ENCODE measurements around the gene CACHD1. TPM values are rescaled to one million over a fixed set of nuclear protein-coding genes. Genes with fewer than 3 reads are reported as not detected.
A peak's percentile ranks its signal among the peaks of the same experiment; 100 is the strongest.

The CACHD1 gene
- total and polyA plus RNA-seq, 2 of the 8 experiments (the other 6 are each of a cell fraction or from before 2014, with no cell fraction given), result 22.2 to 42.5 TPM

GRCh38 chr1:64498325-64498724 lies 28.4 kb downstream of the CACHD1 start:
- POLR2A ChIA-PET (ENCODE audit: partially characterized antibody), result interaction anchor here (1.5 to 3.3 kb wide), 2 partner anchors 26 to 29 kb away, joined by 4 to 27 read pairs; partner anchors contain the start of gene CACHD1
- Histone ChIP-seq H2AK5ac (ENCODE audit: low read depth, low read length) (no peak overlapping the region), H2BK20ac (ENCODE audit: low read length) (no peak overlapping the region), H2BK5ac (ENCODE audit: low read depth, low read length) (no peak overlapping the region), H3K9me3 (ENCODE audit: insufficient read depth in 2 of 2, low read depth in 1 of 2, low read length in 1 of 2) (no peaks in the 10 kb centered on the region), H3K79me1 (ENCODE audit: low read depth, low read length) (peaks cover 3% of the 10 kb centered on the region; the same call in 1 of the 2 replicates), H3K14ac (ENCODE audit: insufficient read length) (no peak overlapping the region), H3K4me3 (ENCODE audit: extremely low read depth in 1 of 4, insufficient read depth in 2 of 4, low read depth in 3 of 4, low read length in 4 of 4) (no peak overlapping the region), H2BK120ac (replicated peaks; ENCODE audit: low read depth, low read length) (no peak overlapping the region), H3K56ac (replicated peaks; ENCODE audit: insufficient read length, low read depth, low read length) (no peak overlapping the region), H4K8ac (ENCODE audit: extremely low read depth, insufficient read depth, low read length) (no peak overlapping the region), H2AFZ (ENCODE audit: low read length) (no peak overlapping the region), H3K36me3 (ENCODE audit: control insufficient read depth in 2 of 4, insufficient read depth in 4 of 4, low read length in 3 of 4) (peaks cover 0 to 3% (median 0%) of the 10 kb centered on the region in 4 experiments; a peak in 1 of 8 replicates), H4K91ac (replicated peaks; ENCODE audit: insufficient read length, low read length) (no peak overlapping the region), H3K23ac (ENCODE audit: insufficient read length) (no peak overlapping the region), H3K18ac (ENCODE audit: extremely low read depth, low read length) (no peak overlapping the region), H2BK15ac (ENCODE audit: low read length) (no peak overlapping the region), H3K4me1 (replicated peaks in 1 of 4; ENCODE audit: control insufficient read depth in 3 of 4, insufficient read depth in 4 of 4, low read length in 3 of 4) (peaks cover 14 to 34% (median 27%) of the 10 kb centered on the region in 4 experiments), H3K4ac (replicated peaks; ENCODE audit: insufficient read length, low read depth, low read length) (no peak overlapping the region), H3K27me3 (replicated peaks in 1 of 4; ENCODE audit: control insufficient read depth in 3 of 4, extremely low read depth in 1 of 4, insufficient read depth in 3 of 4, low read length in 3 of 4) (no peaks in the 10 kb centered on the region), H3K27ac (ENCODE audit: low read depth, low read length) (no peak overlapping the region), H3K4me2 (ENCODE audit: insufficient read depth in 1 of 2, low read depth in 2 of 2, low read length in 2 of 2) (peak overlapping the region in 1 of 2 experiments; percentile 57; a peak in 1 of 4 replicates), H3K23me2 (ENCODE audit: low read depth, low read length) (peaks cover 2% of the 10 kb centered on the region; the same call in 1 of the 2 replicates), H3K9ac (replicated peaks in 1 of 4; ENCODE audit: extremely low read depth in 1 of 4, low read depth in 3 of 4, low read length in 3 of 4) (no peak overlapping the region), H4K20me1 (replicated peaks in 1 of 2; ENCODE audit: control insufficient read depth in 1 of 2, insufficient read depth in 2 of 2, low read length in 2 of 2) (peaks cover 2 to 8% of the 10 kb centered on the region in 2 experiments), H4K5ac (ENCODE audit: insufficient read length, low read depth, low read length) (no peak overlapping the region), H3K79me2 (ENCODE audit: control insufficient read depth in 1 of 2, insufficient read depth in 2 of 2, low read length in 2 of 2) (peaks cover 7 to 77% of the 10 kb centered on the region in 2 experiments; a peak in 3 of 4 replicates), H2BK12ac (ENCODE audit: low read depth, low read length) (no peak overlapping the region)
- FAIRE-seq, result no peak
- WGBS, 2 experiments (ENCODE audit: extremely low coverage in 1 of 2, insufficient coverage in 1 of 2, insufficient read length in 1 of 2, insufficient replicate concordance in 2 of 2, low coverage in 1 of 2, low lambda C conversion rate in 2 of 2, missing lambda C conversion rate in 1 of 2), result 85% methylated on average over 4 of the region's 4 CpGs; no CpG with 5 or more reads in 1 of the 2 experiments
- CTCF ChIA-PET (ENCODE audit: partially characterized antibody), result interaction anchor here (0.7 to 1.7 kb wide), 6 partner anchors 9 to 86 kb away, joined by 3 to 6 read pairs (median 3); no protein-coding TSS in a partner anchor
- no peak for DNase-seq (ENCODE audit: low read depth in 1 of 2, low spot score in 2 of 2)
- TF ChIP-seq NANOG (IDR thresholded peaks at IDR 0.05; ENCODE audit: insufficient read depth, low read depth, low read length, poor library complexity, severe bottlenecking) (no peak), SP1 (IDR thresholded peaks at IDR 0.05; ENCODE audit: low read depth, low read length) (no peak), SIRT6 (IDR thresholded peaks at IDR 0.05; ENCODE audit: low read length) (no peak), SAP30 (IDR thresholded peaks at IDR 0.05; ENCODE audit: insufficient read depth, insufficient replicate concordance, low read length) (no peak), JUND (IDR thresholded peaks at IDR 0.05; ENCODE audit: low read length) (no peak), KDM4A (IDR thresholded peaks at IDR 0.05; ENCODE audit: low read depth, low read length, severe bottlenecking) (no peak), HDAC2 (IDR thresholded peaks at IDR 0.05; ENCODE audit: borderline replicate concordance in 1 of 2, low read depth in 2 of 2, low read length in 2 of 2) (no peak), SP4 (IDR thresholded peaks at IDR 0.05; ENCODE audit: low read length) (no peak), E2F6 (IDR thresholded peaks at IDR 0.05) (no peak), SIX5 (IDR thresholded peaks at IDR 0.05; ENCODE audit: low read depth, low read length) (no peak)

All from H1 (cell line).